ENCODE data around the gene DNAH1.

DNA sequence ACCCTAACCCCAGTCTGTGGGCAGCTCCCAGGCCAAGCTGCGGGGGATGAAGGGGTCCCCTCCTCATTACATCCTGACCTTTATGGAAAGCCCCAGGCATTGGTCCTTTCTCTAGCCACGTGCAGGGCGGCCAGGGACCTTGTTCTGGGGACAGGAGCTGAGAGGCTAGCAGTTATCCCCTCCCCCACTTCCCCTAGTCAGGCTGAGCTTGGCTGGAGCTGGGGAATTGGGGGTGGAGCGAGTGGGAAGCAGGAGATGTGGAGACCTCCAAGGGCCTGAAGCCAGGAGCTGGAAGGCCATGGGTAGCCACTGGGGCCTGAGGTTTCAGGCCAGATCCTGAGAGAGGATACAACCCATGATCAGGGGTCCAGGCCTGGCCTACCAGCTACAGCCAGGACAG, 45.8 kb downstream of the DNAH1 start:
- TF ChIP-seq, protein P1, sequence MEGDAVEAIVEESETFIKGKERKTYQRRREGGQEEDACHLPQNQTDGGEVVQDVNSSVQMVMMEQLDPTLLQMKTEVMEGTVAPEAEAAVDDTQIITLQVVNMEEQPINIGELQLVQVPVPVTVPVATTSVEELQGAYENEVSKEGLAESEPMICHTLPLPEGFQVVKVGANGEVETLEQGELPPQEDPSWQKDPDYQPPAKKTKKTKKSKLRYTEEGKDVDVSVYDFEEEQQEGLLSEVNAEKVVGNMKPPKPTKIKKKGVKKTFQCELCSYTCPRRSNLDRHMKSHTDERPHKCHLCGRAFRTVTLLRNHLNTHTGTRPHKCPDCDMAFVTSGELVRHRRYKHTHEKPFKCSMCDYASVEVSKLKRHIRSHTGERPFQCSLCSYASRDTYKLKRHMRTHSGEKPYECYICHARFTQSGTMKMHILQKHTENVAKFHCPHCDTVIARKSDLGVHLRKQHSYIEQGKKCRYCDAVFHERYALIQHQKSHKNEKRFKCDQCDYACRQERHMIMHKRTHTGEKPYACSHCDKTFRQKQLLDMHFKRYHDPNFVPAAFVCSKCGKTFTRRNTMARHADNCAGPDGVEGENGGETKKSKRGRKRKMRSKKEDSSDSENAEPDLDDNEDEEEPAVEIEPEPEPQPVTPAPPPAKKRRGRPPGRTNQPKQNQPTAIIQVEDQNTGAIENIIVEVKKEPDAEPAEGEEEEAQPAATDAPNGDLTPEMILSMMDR (conservative IDR thresholded peaks at IDR 0.05; ENCODE audit: low read depth, low read length), result no peak
- TF ChIP-seq, protein P2, sequence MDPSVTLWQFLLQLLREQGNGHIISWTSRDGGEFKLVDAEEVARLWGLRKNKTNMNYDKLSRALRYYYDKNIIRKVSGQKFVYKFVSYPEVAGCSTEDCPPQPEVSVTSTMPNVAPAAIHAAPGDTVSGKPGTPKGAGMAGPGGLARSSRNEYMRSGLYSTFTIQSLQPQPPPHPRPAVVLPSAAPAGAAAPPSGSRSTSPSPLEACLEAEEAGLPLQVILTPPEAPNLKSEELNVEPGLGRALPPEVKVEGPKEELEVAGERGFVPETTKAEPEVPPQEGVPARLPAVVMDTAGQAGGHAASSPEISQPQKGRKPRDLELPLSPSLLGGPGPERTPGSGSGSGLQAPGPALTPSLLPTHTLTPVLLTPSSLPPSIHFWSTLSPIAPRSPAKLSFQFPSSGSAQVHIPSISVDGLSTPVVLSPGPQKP (IDR thresholded peaks at IDR 0.05; ENCODE audit: borderline replicate concordance, low read depth, low read length), result no peak
- TF ChIP-seq CEBPB (IDR thresholded peaks at IDR 0.05; ENCODE audit: low read depth, low read length), result no peak
- TF ChIP-seq POLR2A (IDR thresholded peaks at IDR 0.05; ENCODE audit: low read depth, low read length), result no peak
- no peak for TF ChIP-seq BHLHE40 (IDR thresholded peaks at IDR 0.05; ENCODE audit: low read depth, low read length)
- TF ChIP-seq CHD1 (IDR thresholded peaks at IDR 0.05; ENCODE audit: low read depth, low read length), result no peak
- no peak for TF ChIP-seq SMC3 (IDR thresholded peaks at IDR 0.05; ENCODE audit: low read depth, low read length)
- no peak for TF ChIP-seq RCOR1 (IDR thresholded peaks at IDR 0.05; ENCODE audit: insufficient replicate concordance, low read length)
- no peak for TF ChIP-seq RFX5 (IDR thresholded peaks at IDR 0.05; ENCODE audit: low read depth, low read length)
- no peak for TF ChIP-seq MXI1 (IDR thresholded peaks at IDR 0.05; ENCODE audit: borderline replicate concordance, low read depth, low read length)
- TF ChIP-seq MAZ (IDR thresholded peaks at IDR 0.05; ENCODE audit: borderline replicate concordance, low read depth, low read length), result no peak
- no peak for TF ChIP-seq RAD21 (IDR thresholded peaks at IDR 0.05; ENCODE audit: low read length)
- TF ChIP-seq FOS (IDR thresholded peaks at IDR 0.05; ENCODE audit: low read depth, low read length), result no peak
